Nephron (organoid): ENCODE results near the gene SLC25A25.
A peak's percentile ranks its signal among the peaks of the same experiment; 100 is the strongest.
"Not testable (repeated sequence)": the region's sequence is repeated elsewhere in the genome, so short reads cannot be mapped to it uniquely, and the experiment has no call there.

Experiments used
- H3K27ac Mint-ChIP-seq, 3 experiments: 2 replicates each; pipeline ENCODE4 v1.8.0; 2020; ENCODE audit warnings: mixed read lengths in 3 of 3, mild to moderate bottlenecking in 2 of 3, moderate library complexity in 1 of 3
- H3K27me3 Mint-ChIP-seq: 2 replicates; pipeline ENCODE4 v1.8.0; 2021; ENCODE audit warnings: low read depth, mild to moderate bottlenecking, moderate library complexity, mixed read lengths
- H3K36me3 Mint-ChIP-seq: 2 replicates; pipeline ENCODE4 v1.8.0; 2020; ENCODE audit warnings: low read depth, mixed read lengths
- H3K4me1 Mint-ChIP-seq: 2 replicates; pipeline ENCODE4 v1.8.0; 2020; ENCODE audit warnings: mixed read lengths
- H3K4me3 Mint-ChIP-seq, 3 experiments: 2 replicates each; pipeline ENCODE4 v1.8.0; 2020; ENCODE audit warnings: mild to moderate bottlenecking in 3 of 3, mixed read lengths in 3 of 3, moderate library complexity in 2 of 3
- H3K9me3 Mint-ChIP-seq: 2 replicates; pipeline ENCODE4 v1.8.0; 2020; ENCODE audit warnings: mixed read lengths
- CTCF ChIP-seq, 3 experiments: fragments of 200-600 bp; sonication (generic); IDR thresholded peaks; one replicate each; pipeline ENCODE4 v1.5.0; 2021; ENCODE audit warnings: antibody characterized with exemption in 3 of 3; ENCODE audit not compliant: unreplicated experiment in 3 of 3

The SLC25A25 gene

GRCh38 chr9:128127990-128128835 lies 60.2 kb downstream of the SLC25A25 start:
- Mint-ChIP-seq H3K27me3 (no peaks in the 10 kb centered on the region), H3K4me3 (peak overlapping the region; percentile 96 to 98 (median 98)), H3K4me1 (peaks cover 39% of the 10 kb centered on the region), H3K36me3 (peaks cover 3% of the 10 kb centered on the region), H3K9me3 (no peaks in the 10 kb centered on the region), H3K27ac (peak overlapping the region; percentile 99 to 100 (median 99))
- no peak for TF ChIP-seq CTCF (IDR thresholded peaks at IDR 0.05; ENCODE audit: unreplicated experiment in 3 of 3)

GRCh38 chr9:128128836-128129590 lies 61.0 kb downstream of the SLC25A25 start:
- TF ChIP-seq CTCF (IDR thresholded peaks at IDR 0.05; ENCODE audit: unreplicated experiment in 3 of 3) = no peak
- H3K9me3 Mint-ChIP-seq = peaks cover 2% of the 10 kb centered on the region
- peak overlapping the region; percentile 96 to 98 (median 98) for H3K4me3 Mint-ChIP-seq
- peak overlapping the region; percentile 94 to 99 (median 96) for H3K27ac Mint-ChIP-seq
- no peaks in the 10 kb centered on the region for H3K36me3 Mint-ChIP-seq
- H3K4me1 Mint-ChIP-seq = peaks cover 39% of the 10 kb centered on the region
- no peaks in the 10 kb centered on the region for H3K27me3 Mint-ChIP-seq

GRCh38 chr9:128129976-128130590 lies 62.1 kb downstream of the SLC25A25 start:
- peak; percentile 37 to 48 (median 44) for TF ChIP-seq CTCF (IDR thresholded peaks at IDR 0.05; ENCODE audit: unreplicated experiment in 3 of 3)
- Mint-ChIP-seq H3K4me3 (peak overlapping the region; percentile 80 to 90 (median 90)), H3K4me1 (peaks cover 39% of the 10 kb centered on the region), H3K27ac (peak overlapping the region; percentile 80 to 95 (median 85))
- H3K27me3 Mint-ChIP-seq, H3K9me3 Mint-ChIP-seq, H3K36me3 Mint-ChIP-seq: not testable (repeated sequence)

- not testable (repeated sequence) for H3K9me3 Mint-ChIP-seq, H3K27me3 Mint-ChIP-seq, H3K36me3 Mint-ChIP-seq
- Mint-ChIP-seq H3K4me1 (peaks cover 39% of the 10 kb centered on the region), H3K4me3 (peak overlapping the region; percentile 37 to 54 (median 54)), H3K27ac (peak overlapping the region in 2 of 3 experiments; percentile 80 to 95)
Measured at GRCh38 chr9:128130651-128131050, 62.6 kb downstream of the SLC25A25 start.

- H3K36me3 Mint-ChIP-seq, H3K27me3 Mint-ChIP-seq, H3K9me3 Mint-ChIP-seq: not testable (repeated sequence)
- peak overlapping the region in 2 of 3 experiments; percentile 81 to 84 for H3K27ac Mint-ChIP-seq
- H3K4me3 Mint-ChIP-seq = peak overlapping the region; percentile 15 to 64 (median 38)
- peaks cover 32% of the 10 kb centered on the region for H3K4me1 Mint-ChIP-seq
Measured at GRCh38 chr9:128131346-128131745, 63.3 kb downstream of the SLC25A25 start.

GRCh38 chr9:128132139-128132538 lies 64.1 kb downstream of the SLC25A25 start:
- not testable (repeated sequence) for H3K27me3 Mint-ChIP-seq, H3K36me3 Mint-ChIP-seq, H3K9me3 Mint-ChIP-seq
- H3K4me1 Mint-ChIP-seq = peaks cover 37% of the 10 kb centered on the region
- peak overlapping the region in 1 of 3 experiments; percentile 12 for H3K4me3 Mint-ChIP-seq
- H3K27ac Mint-ChIP-seq = peak overlapping the region; percentile 73 to 84 (median 81)

GRCh38 chr9:128135561-128135960 lies 67.5 kb downstream of the SLC25A25 start:
- H3K4me1 Mint-ChIP-seq = peaks cover 39% of the 10 kb centered on the region
- H3K27ac Mint-ChIP-seq, H3K9me3 Mint-ChIP-seq, H3K4me3 Mint-ChIP-seq, H3K27me3 Mint-ChIP-seq, H3K36me3 Mint-ChIP-seq: not testable (repeated sequence)
